ENCODE results near the gene MRPL16. TPM values are rescaled to one million over a fixed set of nuclear protein-coding genes. Genes with fewer than 3 reads are reported as not detected.

Gene MRPL16
- polyA plus RNA-seq, 1 of the 3 experiments (the other 2 are of a cell fraction), result 77.6 TPM

DNA sequence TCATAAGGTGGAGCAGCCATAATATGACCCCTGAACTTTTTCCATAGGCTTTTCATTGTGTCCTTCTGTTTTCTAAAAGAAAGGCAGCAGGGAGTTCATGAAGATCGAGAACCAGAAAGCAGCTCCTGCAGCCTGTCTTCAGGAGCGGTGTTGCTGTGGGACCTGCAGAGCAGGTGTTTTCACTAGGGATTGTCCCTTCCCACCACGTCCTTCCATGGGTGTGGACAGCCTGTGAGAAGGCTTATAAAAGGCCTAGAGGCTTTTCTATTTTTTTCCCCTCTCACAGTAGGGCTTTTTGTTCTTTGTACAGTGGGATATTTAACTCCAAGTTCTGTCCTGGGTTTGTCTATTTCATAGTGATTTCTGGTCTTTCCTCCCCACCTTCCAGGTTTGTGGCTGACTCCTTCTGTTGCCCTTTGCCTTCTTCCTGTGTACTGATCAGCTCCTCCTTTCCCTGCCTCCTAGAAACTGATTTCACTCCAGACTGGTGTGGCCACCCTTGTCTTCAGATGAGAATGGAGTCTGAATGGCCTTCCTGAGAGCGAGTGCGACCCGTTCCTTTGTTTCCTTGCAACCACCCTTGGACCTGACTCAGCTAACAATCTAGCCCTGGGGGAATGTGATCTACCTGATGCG, 10.1 kb downstream of the MRPL16 start (continued):
- no peak for TF ChIP-seq NRF1 (IDR thresholded peaks at IDR 0.05; ENCODE audit: low read depth, low read length)
- TF ChIP-seq, protein P1, sequence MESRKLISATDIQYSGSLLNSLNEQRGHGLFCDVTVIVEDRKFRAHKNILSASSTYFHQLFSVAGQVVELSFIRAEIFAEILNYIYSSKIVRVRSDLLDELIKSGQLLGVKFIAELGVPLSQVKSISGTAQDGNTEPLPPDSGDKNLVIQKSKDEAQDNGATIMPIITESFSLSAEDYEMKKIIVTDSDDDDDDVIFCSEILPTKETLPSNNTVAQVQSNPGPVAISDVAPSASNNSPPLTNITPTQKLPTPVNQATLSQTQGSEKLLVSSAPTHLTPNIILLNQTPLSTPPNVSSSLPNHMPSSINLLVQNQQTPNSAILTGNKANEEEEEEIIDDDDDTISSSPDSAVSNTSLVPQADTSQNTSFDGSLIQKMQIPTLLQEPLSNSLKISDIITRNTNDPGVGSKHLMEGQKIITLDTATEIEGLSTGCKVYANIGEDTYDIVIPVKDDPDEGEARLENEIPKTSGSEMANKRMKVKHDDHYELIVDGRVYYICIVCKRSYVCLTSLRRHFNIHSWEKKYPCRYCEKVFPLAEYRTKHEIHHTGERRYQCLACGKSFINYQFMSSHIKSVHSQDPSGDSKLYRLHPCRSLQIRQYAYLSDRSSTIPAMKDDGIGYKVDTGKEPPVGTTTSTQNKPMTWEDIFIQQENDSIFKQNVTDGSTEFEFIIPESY (IDR thresholded peaks at IDR 0.05; ENCODE audit: borderline replicate concordance, low read depth), result no peak
- no peak for TF ChIP-seq EP300 (IDR thresholded peaks at IDR 0.05; ENCODE audit: borderline replicate concordance in 1 of 2, low read depth in 1 of 2, low read length in 1 of 2)
- TF ChIP-seq RAD21 (IDR thresholded peaks at IDR 0.05; ENCODE audit: low read length), result no peak

GRCh38 chr11:59794417-59794816, 16.2 kb downstream of the MRPL16 start:
- no peaks in the 10 kb centered on the region for H3K9me3 ChIP-seq
- H3K36me3 ChIP-seq (replicated peaks in 1 of 2; ENCODE audit: control insufficient read depth in 1 of 2, insufficient read depth in 2 of 2, low read length in 1 of 2), result peaks cover 48 to 56% of the 10 kb centered on the region in 2 experiments
- POLR2A ChIA-PET, result no interaction called here
- CTCF ChIA-PET, result interaction anchor here (3.4 kb wide), 1 partner anchor 40 kb away, joined by 20 read pairs; the partner anchor contains the start of gene STX3
- H3K4me3 ChIP-seq (ENCODE audit: low read depth in 2 of 2, low read length in 1 of 2), result no peak overlapping the region
- H4K20me1 ChIP-seq (ENCODE audit: insufficient read depth), result no peaks in the 10 kb centered on the region
- 78% methylated on average over 3 of the region's 3 CpGs for WGBS (ENCODE audit: low lambda C conversion rate)
- no peak overlapping the region for H2AFZ ChIP-seq (ENCODE audit: low read depth)
- no peak for DNase-seq
- no peak overlapping the region for H3K27ac ChIP-seq (ENCODE audit: low read depth in 2 of 2, low read length in 1 of 2)
- no peak overlapping the region for H3K4me2 ChIP-seq
- peaks cover 4% of the 10 kb centered on the region for H3F3A ChIP-seq (replicated peaks; ENCODE audit: insufficient read depth)
- H3K9ac ChIP-seq, result no peak overlapping the region
- TF ChIP-seq NFIC (IDR thresholded peaks at IDR 0.05; ENCODE audit: borderline replicate concordance), result no peak
- no peaks in the 10 kb centered on the region for H3K27me3 ChIP-seq (ENCODE audit: insufficient read depth)
- no peaks in the 10 kb centered on the region for H3K9me2 ChIP-seq
- H3K79me2 ChIP-seq (ENCODE audit: insufficient read depth), result peaks cover 10% of the 10 kb centered on the region; the same call in 1 of the 2 replicates
- no peaks in the 10 kb centered on the region for H3K4me1 ChIP-seq (ENCODE audit: control insufficient read depth in 1 of 2, insufficient read depth in 2 of 2, low read depth in 1 of 2, low read length in 1 of 2)

- no peak for TF ChIP-seq MEF2A (IDR thresholded peaks at IDR 0.05; ENCODE audit: borderline replicate concordance, low read depth)
- no peak for TF ChIP-seq GABPA (IDR thresholded peaks at IDR 0.05; ENCODE audit: low read depth)
- TF ChIP-seq, protein P2, sequence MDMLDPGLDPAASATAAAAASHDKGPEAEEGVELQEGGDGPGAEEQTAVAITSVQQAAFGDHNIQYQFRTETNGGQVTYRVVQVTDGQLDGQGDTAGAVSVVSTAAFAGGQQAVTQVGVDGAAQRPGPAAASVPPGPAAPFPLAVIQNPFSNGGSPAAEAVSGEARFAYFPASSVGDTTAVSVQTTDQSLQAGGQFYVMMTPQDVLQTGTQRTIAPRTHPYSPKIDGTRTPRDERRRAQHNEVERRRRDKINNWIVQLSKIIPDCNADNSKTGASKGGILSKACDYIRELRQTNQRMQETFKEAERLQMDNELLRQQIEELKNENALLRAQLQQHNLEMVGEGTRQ (IDR thresholded peaks at IDR 0.05; ENCODE audit: borderline replicate concordance, low read depth, low read length), result no peak
- no peak for TF ChIP-seq EZH2phosphoT487 (IDR thresholded peaks at IDR 0.05; ENCODE audit: borderline replicate concordance, low read depth)
- TF ChIP-seq YY1 (IDR thresholded peaks at IDR 0.05; ENCODE audit: low read depth), result no peak
- no peak for TF ChIP-seq TAF1 (IDR thresholded peaks at IDR 0.05; ENCODE audit: borderline replicate concordance, low read depth, low read length)
- TF ChIP-seq NRF1 (IDR thresholded peaks at IDR 0.05; ENCODE audit: low read depth, low read length), result no peak
- no peak for TF ChIP-seq FOXJ3 (CRISPR knock-in tag; IDR thresholded peaks at IDR 0.05)
- no peaks in the 10 kb centered on the region for H3K27me3 ChIP-seq (ENCODE audit: insufficient read depth)
- peaks cover 14% of the 10 kb centered on the region; the same call in 1 of the 2 replicates for H3K79me2 ChIP-seq (ENCODE audit: insufficient read depth)
- H2AFZ ChIP-seq (ENCODE audit: low read depth), result no peak overlapping the region
- no peaks in the 10 kb centered on the region for H3K9me3 ChIP-seq
- POLR2A ChIA-PET, result interaction anchor here (1.3 kb wide), 1 partner anchor 37 kb away, joined by 3 read pairs; the partner anchor contains the start of gene STX3
- H3K4me3 ChIP-seq (ENCODE audit: low read depth in 2 of 2, low read length in 1 of 2), result no peak overlapping the region
- peaks cover 0 to 8% of the 10 kb centered on the region in 2 experiments; a peak in 2 of 4 replicates for H3K4me1 ChIP-seq (ENCODE audit: control insufficient read depth in 1 of 2, insufficient read depth in 2 of 2, low read depth in 1 of 2, low read length in 1 of 2)
- no peaks in the 10 kb centered on the region for H3K9me2 ChIP-seq
- no peak overlapping the region for H3K9ac ChIP-seq
- WGBS (ENCODE audit: low lambda C conversion rate), result 87% methylated on average over 1 of the region's 1 CpG
- H4K20me1 ChIP-seq (ENCODE audit: insufficient read depth), result no peaks in the 10 kb centered on the region
- DNase-seq, result no peak
- H3K4me2 ChIP-seq, result no peak overlapping the region
- CTCF ChIA-PET, result interaction anchor here (1.0 to 3.4 kb wide), 4 partner anchors 9 to 38 kb away, joined by 3 to 20 read pairs (median 5); partner anchors contain the start of gene STX3
- H3K36me3 ChIP-seq (replicated peaks in 1 of 2; ENCODE audit: control insufficient read depth in 1 of 2, insufficient read depth in 2 of 2, low read length in 1 of 2), result peaks cover 44 to 53% of the 10 kb centered on the region in 2 experiments
- no peak overlapping the region for H3K27ac ChIP-seq (ENCODE audit: low read depth in 2 of 2, low read length in 1 of 2)
- peaks cover 9% of the 10 kb centered on the region for H3F3A ChIP-seq (replicated peaks; ENCODE audit: insufficient read depth)
These were observed 18.1 kb downstream of the MRPL16 start for GRCh38 chr11:59792507-59792906.
